Measurements from ENCODE around the gene BIRC6.

BIRC6 gene

DNA sequence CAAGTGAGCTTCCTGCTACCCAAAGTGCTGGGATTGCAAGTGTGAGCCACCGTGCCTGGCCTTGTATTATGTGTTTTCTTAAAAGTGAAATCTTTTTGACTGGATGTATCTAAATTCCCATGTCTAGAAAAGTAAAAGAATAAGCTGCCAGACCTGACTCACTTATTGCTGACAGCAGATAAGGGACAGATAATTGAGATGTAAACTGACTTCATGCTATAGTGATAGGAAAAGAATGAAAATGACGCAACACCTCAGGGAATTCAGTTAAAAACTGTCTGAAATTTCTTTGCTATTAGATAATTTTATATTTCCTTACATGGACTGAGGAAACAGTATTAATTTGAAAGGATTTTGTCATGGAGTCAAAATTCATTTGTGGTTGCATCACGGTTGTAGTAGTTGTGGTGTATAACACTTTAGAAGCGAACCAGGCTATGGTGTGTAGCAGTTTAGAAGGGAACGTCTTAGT is 290.4 kb downstream of the BIRC6 start:
- Histone ChIP-seq H3K4me3 (ENCODE audit: insufficient read depth, low read depth, low read length) (no peak overlapping the region), H3K36me3 (ENCODE audit: control insufficient read depth, insufficient read depth, low read length) (peaks cover 3% of the 10 kb centered on the region), H3K4me1 (ENCODE audit: control insufficient read depth, insufficient read depth, low read length) (no peaks in the 10 kb centered on the region), H3K27ac (ENCODE audit: insufficient read depth, low read depth, low read length, poor library complexity, severe bottlenecking) (no peak overlapping the region), H3K27me3 (ENCODE audit: control insufficient read depth, insufficient read depth, low read length, poor library complexity, severe bottlenecking) (no peaks in the 10 kb centered on the region), H3K9me3 (ENCODE audit: control insufficient read depth, low read length) (no peaks in the 10 kb centered on the region)
- WGBS, 2 experiments, result 90 to 97% methylated on average over 5 of the region's 5 CpGs

DNA sequence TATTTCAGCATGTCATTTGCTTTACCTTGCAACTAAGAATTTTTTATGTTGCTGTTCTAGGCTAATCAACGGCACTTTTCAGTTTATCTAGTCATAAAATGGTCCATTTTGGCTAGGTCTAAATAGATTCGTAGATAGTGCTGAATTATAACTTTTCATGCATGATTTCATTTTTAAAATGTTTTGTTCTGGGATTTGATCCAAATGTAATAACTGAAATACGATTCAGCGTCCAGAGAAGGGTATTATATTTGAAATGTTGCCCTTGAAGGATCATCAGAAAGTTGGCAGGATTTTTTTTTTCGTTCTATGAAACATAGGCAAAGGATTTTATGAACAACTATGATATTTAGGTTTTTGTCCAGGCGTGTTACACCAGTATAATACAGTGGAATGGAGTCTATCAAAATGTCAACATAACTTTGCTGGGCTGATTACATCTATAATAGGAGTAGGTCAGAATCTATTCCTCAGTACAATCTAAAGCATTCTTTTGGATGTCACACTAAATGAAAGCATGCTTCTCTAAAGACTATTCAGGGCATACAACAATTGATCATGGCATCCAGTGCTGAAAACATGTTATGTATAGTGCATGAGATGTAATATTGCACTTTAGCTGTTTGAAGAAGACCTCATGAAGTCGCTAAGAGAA is 295.9 kb downstream of the BIRC6 start:
- Histone ChIP-seq H3K4me3 (ENCODE audit: insufficient read depth, low read depth, low read length) (no peak overlapping the region), H3K36me3 (ENCODE audit: control insufficient read depth, insufficient read depth, low read length) (no peaks in the 10 kb centered on the region), H3K9me3 (ENCODE audit: control insufficient read depth, low read length) (no peaks in the 10 kb centered on the region), H3K4me1 (ENCODE audit: control insufficient read depth, insufficient read depth, low read length) (no peaks in the 10 kb centered on the region), H3K27ac (ENCODE audit: insufficient read depth, low read depth, low read length, poor library complexity, severe bottlenecking) (no peak overlapping the region), H3K27me3 (ENCODE audit: control insufficient read depth, insufficient read depth, low read length, poor library complexity, severe bottlenecking) (no peaks in the 10 kb centered on the region)
- 96 to 98% methylated on average over 7 of the region's 7 CpGs for WGBS, 2 experiments

DNA sequence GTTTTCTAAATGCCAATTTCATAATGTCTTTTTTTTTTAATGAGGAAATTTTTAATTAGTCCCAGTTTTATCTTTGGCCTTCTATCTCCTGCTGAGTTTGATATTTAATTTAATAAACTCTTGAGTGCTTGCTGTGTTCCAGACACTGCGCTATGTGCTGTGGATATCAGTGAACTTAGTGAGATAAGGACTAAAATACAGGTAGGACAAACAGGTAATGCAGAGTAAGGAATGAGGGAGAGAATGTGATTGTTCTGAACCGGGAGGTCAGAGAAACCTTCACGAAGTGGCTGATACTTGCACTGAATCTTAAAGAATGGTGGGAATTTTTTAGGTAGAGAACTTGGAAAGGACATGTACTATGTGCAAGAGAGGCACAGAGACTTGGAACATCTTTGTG is 299.2 kb downstream of the BIRC6 start:
- 94 to 95% methylated on average over 3 of the region's 3 CpGs for WGBS, 2 experiments
- Histone ChIP-seq H3K4me3 (ENCODE audit: insufficient read depth, low read depth, low read length) (no peak overlapping the region), H3K27me3 (ENCODE audit: control insufficient read depth, insufficient read depth, low read length, poor library complexity, severe bottlenecking) (no peaks in the 10 kb centered on the region), H3K27ac (ENCODE audit: insufficient read depth, low read depth, low read length, poor library complexity, severe bottlenecking) (no peak overlapping the region), H3K4me1 (ENCODE audit: control insufficient read depth, insufficient read depth, low read length) (no peaks in the 10 kb centered on the region), H3K9me3 (ENCODE audit: control insufficient read depth, low read length) (no peaks in the 10 kb centered on the region), H3K36me3 (ENCODE audit: control insufficient read depth, insufficient read depth, low read length) (no peaks in the 10 kb centered on the region)

- no peaks in the 10 kb centered on the region for H3K9me3 ChIP-seq (ENCODE audit: control insufficient read depth, low read length)
Measured at GRCh38 chr2:32663864-32664263, 307.0 kb downstream of the BIRC6 start.

GRCh38 chr2:32666704-32667103 is 309.9 kb downstream of the BIRC6 start:
- no peaks in the 10 kb centered on the region for H3K36me3 ChIP-seq (ENCODE audit: control insufficient read depth, insufficient read depth, low read length)
- H3K27ac ChIP-seq (ENCODE audit: insufficient read depth, low read depth, low read length, poor library complexity, severe bottlenecking), result no peak overlapping the region
- H3K4me3 ChIP-seq (ENCODE audit: insufficient read depth, low read depth, low read length), result no peak overlapping the region
- H3K9me3 ChIP-seq (ENCODE audit: control insufficient read depth, low read length), result no peaks in the 10 kb centered on the region
- no peaks in the 10 kb centered on the region for H3K4me1 ChIP-seq (ENCODE audit: control insufficient read depth, insufficient read depth, low read length)
- H3K27me3 ChIP-seq (ENCODE audit: control insufficient read depth, insufficient read depth, low read length, poor library complexity, severe bottlenecking), result no peaks in the 10 kb centered on the region
- WGBS, 2 experiments, result no CpG with 5 or more reads among the region's 1 CpG

More at GRCh38 chr2:32663864-32664263, 307.0 kb downstream of the BIRC6 start:
- no peaks in the 10 kb centered on the region for H3K4me1 ChIP-seq (ENCODE audit: control insufficient read depth, insufficient read depth, low read length)
- no peak overlapping the region for H3K27ac ChIP-seq (ENCODE audit: insufficient read depth, low read depth, low read length, poor library complexity, severe bottlenecking)
- WGBS, 2 experiments, result 90 to 98% methylated on average over 8 of the region's 8 CpGs
- H3K4me3 ChIP-seq (ENCODE audit: insufficient read depth, low read depth, low read length), result no peak overlapping the region
- no peaks in the 10 kb centered on the region for H3K27me3 ChIP-seq (ENCODE audit: control insufficient read depth, insufficient read depth, low read length, poor library complexity, severe bottlenecking)
- H3K36me3 ChIP-seq (ENCODE audit: control insufficient read depth, insufficient read depth, low read length), result no peaks in the 10 kb centered on the region

- no peaks in the 10 kb centered on the region for H3K36me3 ChIP-seq (ENCODE audit: control insufficient read depth, insufficient read depth, low read length)
- WGBS, 2 experiments, result no CpG with 5 or more reads among the region's 1 CpG
- no peak overlapping the region for H3K4me3 ChIP-seq (ENCODE audit: insufficient read depth, low read depth, low read length)
- no peaks in the 10 kb centered on the region for H3K27me3 ChIP-seq (ENCODE audit: control insufficient read depth, insufficient read depth, low read length, poor library complexity, severe bottlenecking)
- no peak overlapping the region for H3K27ac ChIP-seq (ENCODE audit: insufficient read depth, low read depth, low read length, poor library complexity, severe bottlenecking)
- no peaks in the 10 kb centered on the region for H3K9me3 ChIP-seq (ENCODE audit: control insufficient read depth, low read length)
- H3K4me1 ChIP-seq (ENCODE audit: control insufficient read depth, insufficient read depth, low read length), result no peaks in the 10 kb centered on the region
Measured at GRCh38 chr2:32668254-32668653, 311.4 kb downstream of the BIRC6 start.

All from ectodermal cell (in vitro differentiated cells).